Mucosa of rectum (tissue), 2 donors: ENCODE results near the gene KITLG.

ENCODE experiments used
- H3K27ac ChIP-seq, 2 donors: one replicate each; pipeline ENCODE4 v1.7.0; 2013; ENCODE audit warnings: inconsistent platforms in 2 of 2, low read depth in 2 of 2, low read length in 2 of 2
- H3K27me3 ChIP-seq, 2 donors: one replicate each; pipeline ENCODE4 v1.7.0; 2013; ENCODE audit warnings: low read length in 2 of 2; ENCODE audit not compliant: control insufficient read depth in 2 of 2, insufficient read depth in 2 of 2
- H3K36me3 ChIP-seq, 2 donors: one replicate each; pipeline ENCODE4 v1.7.0; 2013; ENCODE audit warnings: low read length in 2 of 2; ENCODE audit not compliant: control insufficient read depth in 2 of 2, insufficient read depth in 2 of 2
- H3K4me1 ChIP-seq, 2 donors: one replicate each; pipeline ENCODE4 v1.7.0; 2013; ENCODE audit warnings: low read length in 2 of 2, mild to moderate bottlenecking in 1 of 2; ENCODE audit not compliant: control insufficient read depth in 2 of 2, insufficient read depth in 2 of 2
- H3K4me3 ChIP-seq, 2 donors: one replicate each; pipeline ENCODE4 v1.7.0; 2013; ENCODE audit warnings: low read length in 2 of 2
- H3K9ac ChIP-seq, 2 donors: one replicate each; pipeline ENCODE4 v1.7.0; 2013; ENCODE audit warnings: low read length in 2 of 2, low read depth in 1 of 2, mild to moderate bottlenecking in 1 of 2
- H3K9me3 ChIP-seq, 2 donors: one replicate each; pipeline ENCODE4 v1.7.0; 2013; ENCODE audit warnings: low read length in 2 of 2; ENCODE audit not compliant: control insufficient read depth in 2 of 2
- donor health status: healthy.
- donor health status: Normal muscosa, but diverticular disease.

KITLG gene

GRCh38 chr12:88600272-88600671 lies 20.0 kb upstream of the KITLG start:
- Histone ChIP-seq H3K4me3 (no peak overlapping the region), H3K9me3 (no peaks in the 10 kb centered on the region), H3K27me3 (no peaks in the 10 kb centered on the region), H3K9ac (no peak overlapping the region), H3K27ac (no peak overlapping the region), H3K36me3 (no peaks in the 10 kb centered on the region), H3K4me1 (peaks cover 0 to 12% of the 10 kb centered on the region in 2 donors)

- no peaks in the 10 kb centered on the region for H3K9me3 ChIP-seq
- no peak overlapping the region for H3K9ac ChIP-seq
- no peak overlapping the region for H3K4me3 ChIP-seq
- no peaks in the 10 kb centered on the region for H3K36me3 ChIP-seq
- no peaks in the 10 kb centered on the region for H3K27me3 ChIP-seq
- H3K27ac ChIP-seq = no peak overlapping the region
- peaks cover 0 to 16% of the 10 kb centered on the region in 2 donors for H3K4me1 ChIP-seq
Observed at GRCh38 chr12:88597365-88597764, 17.1 kb upstream of the KITLG start.

- Histone ChIP-seq H3K36me3 (no peaks in the 10 kb centered on the region), H3K27ac (peak overlapping the region; percentile 54 to 67), H3K9ac (no peak overlapping the region), H3K4me3 (no peak overlapping the region), H3K27me3 (no peaks in the 10 kb centered on the region), H3K4me1 (peaks cover 0 to 16% of the 10 kb centered on the region in 2 donors), H3K9me3 (no peaks in the 10 kb centered on the region)
Observed at GRCh38 chr12:88595697-88596096, 15.4 kb upstream of the KITLG start.

- H3K9me3 ChIP-seq = no peaks in the 10 kb centered on the region
Observed at GRCh38 chr12:88594780-88595179, 14.5 kb upstream of the KITLG start.

GRCh38 chr12:88591343-88591742 lies 11.1 kb upstream of the KITLG start:
- peaks cover 0 to 11% of the 10 kb centered on the region in 2 donors for H3K4me1 ChIP-seq
- H3K36me3 ChIP-seq = no peaks in the 10 kb centered on the region
- H3K9me3 ChIP-seq = peaks cover 0 to 2% of the 10 kb centered on the region in 2 donors
- no peaks in the 10 kb centered on the region for H3K27me3 ChIP-seq
- H3K27ac ChIP-seq = no peak overlapping the region
- H3K4me3 ChIP-seq = no peak overlapping the region
- H3K9ac ChIP-seq = no peak overlapping the region

More at GRCh38 chr12:88594780-88595179, 14.5 kb upstream of the KITLG start:
- Histone ChIP-seq H3K36me3 (no peaks in the 10 kb centered on the region), H3K4me3 (peak overlapping the region; percentile 46 to 55), H3K9ac (no peak overlapping the region), H3K4me1 (peaks cover 0 to 16% of the 10 kb centered on the region in 2 donors), H3K27ac (peak overlapping the region; percentile 49 to 67), H3K27me3 (no peaks in the 10 kb centered on the region)

GRCh38 chr12:88590851-88591250 lies 10.6 kb upstream of the KITLG start:
- Histone ChIP-seq H3K27ac (no peak overlapping the region), H3K36me3 (no peaks in the 10 kb centered on the region), H3K27me3 (no peaks in the 10 kb centered on the region), H3K9ac (no peak overlapping the region), H3K9me3 (peaks cover 0 to 2% of the 10 kb centered on the region in 2 donors), H3K4me1 (peaks cover 0 to 6% of the 10 kb centered on the region in 2 donors), H3K4me3 (no peak overlapping the region)

- H3K4me1 ChIP-seq = no peaks in the 10 kb centered on the region
- H3K27ac ChIP-seq = no peak overlapping the region
- H3K27me3 ChIP-seq = no peaks in the 10 kb centered on the region
- H3K9ac ChIP-seq = no peak overlapping the region
- no peak overlapping the region for H3K4me3 ChIP-seq
- peaks cover 0 to 2% of the 10 kb centered on the region in 2 donors for H3K9me3 ChIP-seq
- H3K36me3 ChIP-seq = no peaks in the 10 kb centered on the region
Observed at GRCh38 chr12:88585077-88585476, 4.8 kb upstream of the KITLG start.

- no peaks in the 10 kb centered on the region for H3K27me3 ChIP-seq
- H3K9ac ChIP-seq = peak overlapping the region; percentile 76 to 84
- H3K9me3 ChIP-seq = no peaks in the 10 kb centered on the region
- H3K27ac ChIP-seq = peak overlapping the region; percentile 69 to 79
- peak overlapping the region; percentile 74 to 97 for H3K4me3 ChIP-seq
- H3K4me1 ChIP-seq = peaks cover 4 to 15% of the 10 kb centered on the region in 2 donors
- no peaks in the 10 kb centered on the region for H3K36me3 ChIP-seq
Observed at GRCh38 chr12:88579601-88580050, 645 bp downstream of the KITLG start.

- peak overlapping the region; percentile 69 to 79 for H3K27ac ChIP-seq
- peak overlapping the region; percentile 74 to 97 for H3K4me3 ChIP-seq
- H3K36me3 ChIP-seq = no peaks in the 10 kb centered on the region
- no peaks in the 10 kb centered on the region for H3K27me3 ChIP-seq
- H3K4me1 ChIP-seq = peaks cover 4 to 20% of the 10 kb centered on the region in 2 donors
- peak overlapping the region; percentile 76 to 84 for H3K9ac ChIP-seq
- no peaks in the 10 kb centered on the region for H3K9me3 ChIP-seq
Observed at GRCh38 chr12:88579161-88579517, 1.1 kb downstream of the KITLG start.

GRCh38 chr12:88578276-88579160 lies 1.8 kb downstream of the KITLG start:
- peak overlapping the region; percentile 69 to 79 for H3K27ac ChIP-seq
- H3K36me3 ChIP-seq = no peaks in the 10 kb centered on the region
- H3K4me3 ChIP-seq = peak overlapping the region; percentile 74 to 97
- no peaks in the 10 kb centered on the region for H3K27me3 ChIP-seq
- H3K9ac ChIP-seq = peak overlapping the region; percentile 54 to 84
- H3K4me1 ChIP-seq = peaks cover 5 to 23% of the 10 kb centered on the region in 2 donors
- no peaks in the 10 kb centered on the region for H3K9me3 ChIP-seq
